SK-N-MC (cell line): ENCODE data around the gene C9orf43.

Source experiments
- EZH2 ChIP-seq: fragments of 200-600 bp; sonication (generic); IDR thresholded peaks from one replicate; pipeline ENCODE4 v1.6.1; 2017; ENCODE audit warnings: antibody characterized with exemption
- FOXP2 ChIP-seq: optimal IDR thresholded peaks from 2 replicates; pipeline ENCODE3; 2011; ENCODE audit warnings: mild to moderate bottlenecking, moderate library complexity; ENCODE audit not compliant: insufficient read depth; ENCODE audit errors: extremely low read length, control extremely low read depth
- POLR2AphosphoS5 ChIP-seq: IDR thresholded peaks from 2 replicates; pipeline ENCODE4 v1.6.1; 2012; ENCODE audit warnings: mild to moderate bottlenecking, low read depth, low read length, borderline replicate concordance

- TF ChIP-seq POLR2AphosphoS5 (no peak), EZH2 (no peak), FOXP2 (no peak)
Measured at GRCh38 chr9:113461285-113461684, 50.7 kb downstream of the C9orf43 start.
